Measurements from ENCODE around the gene CTDSPL2. TPM values are rescaled to one million over a fixed set of nuclear protein-coding genes. Genes with fewer than 3 reads are reported as not detected.
"Not testable (repeated sequence)": the region's sequence is repeated elsewhere in the genome, so short reads cannot be mapped to it uniquely, and the experiment has no call there.

Gene CTDSPL2
- total RNA-seq, 1 donor from 2014 or later, result 37.2 TPM

- no peak for ATAC-seq
- intact Hi-C loops (cut with DNase I), result no loop called here
- no peaks in the 10 kb centered on the region for H3K36me3 ChIP-seq
These were observed 13.7 kb downstream of the CTDSPL2 start for GRCh38 chr15:44441095-44441501.

GRCh38 chr15:44443515-44443914 is 16.1 kb downstream of the CTDSPL2 start:
- H3K4me1 ChIP-seq, result no peaks in the 10 kb centered on the region
- intact Hi-C loops (cut with DNase I), result no loop called here
- no peak for TF ChIP-seq CTCF (IDR thresholded peaks at IDR 0.05)
- no peak for DNase-seq
- H3K9me3 ChIP-seq, result no peaks in the 10 kb centered on the region
- no peaks in the 10 kb centered on the region for H3K27me3 ChIP-seq (ENCODE audit: low read depth)
- H3K4me3 ChIP-seq, result no peak overlapping the region
- H3K27ac ChIP-seq, result no peak overlapping the region
- H3K36me3 ChIP-seq, result no peaks in the 10 kb centered on the region
- no peak for ATAC-seq

More at GRCh38 chr15:44441095-44441501, 13.7 kb downstream of the CTDSPL2 start:
- TF ChIP-seq CTCF (IDR thresholded peaks at IDR 0.05), result no peak
- no peak for DNase-seq
- no peaks in the 10 kb centered on the region for H3K27me3 ChIP-seq (ENCODE audit: low read depth)
- H3K4me3 ChIP-seq, result no peak overlapping the region
- H3K9me3 ChIP-seq, result no peaks in the 10 kb centered on the region
- no peak overlapping the region for H3K27ac ChIP-seq
- H3K4me1 ChIP-seq, result no peaks in the 10 kb centered on the region

- Histone ChIP-seq H3K9me3 (no peaks in the 10 kb centered on the region), H3K27ac (no peak overlapping the region), H3K36me3 (no peaks in the 10 kb centered on the region), H3K4me3 (no peak overlapping the region), H3K27me3 (ENCODE audit: low read depth) (no peaks in the 10 kb centered on the region), H3K4me1 (no peaks in the 10 kb centered on the region)
- ATAC-seq (peak in 1 of 2 donors; percentile 32), DNase-seq (no peak)
- intact Hi-C loops (cut with DNase I), result no loop called here
- no peak for TF ChIP-seq CTCF (IDR thresholded peaks at IDR 0.05)
These were observed 20.4 kb downstream of the CTDSPL2 start for GRCh38 chr15:44447772-44448376.

GRCh38 chr15:44450172-44450571 is 22.7 kb downstream of the CTDSPL2 start:
- ATAC-seq, result no peak
- Histone ChIP-seq H3K9me3 (no peaks in the 10 kb centered on the region), H3K4me3 (no peak overlapping the region), H3K36me3 (no peaks in the 10 kb centered on the region), H3K27ac (no peak overlapping the region), H3K4me1 (no peaks in the 10 kb centered on the region), H3K27me3 (ENCODE audit: low read depth) (no peaks in the 10 kb centered on the region)
- intact Hi-C loops (cut with DNase I), result no loop called here
- no peak for TF ChIP-seq CTCF (IDR thresholded peaks at IDR 0.05)
- DNase-seq, result no peak

- H3K36me3 ChIP-seq; ATAC-seq; H3K9me3 ChIP-seq; DNase-seq; H3K27ac ChIP-seq; H3K27me3 ChIP-seq (ENCODE audit: low read depth); H3K4me3 ChIP-seq; intact Hi-C loops (cut with DNase I); H3K4me1 ChIP-seq: not testable (repeated sequence)
These were observed 26.3 kb downstream of the CTDSPL2 start for GRCh38 chr15:44453578-44454283.

GRCh38 chr15:44458429-44458828 is 31.0 kb downstream of the CTDSPL2 start:
- no peak for DNase-seq
- intact Hi-C loops (cut with DNase I), result no loop called here
- H3K27me3 ChIP-seq (ENCODE audit: low read depth), result no peaks in the 10 kb centered on the region
- no peak overlapping the region for H3K4me3 ChIP-seq
- H3K4me1 ChIP-seq, result no peaks in the 10 kb centered on the region
- TF ChIP-seq CTCF (IDR thresholded peaks at IDR 0.05), result no peak
- no peaks in the 10 kb centered on the region for H3K9me3 ChIP-seq
- no peak overlapping the region for H3K27ac ChIP-seq
- H3K36me3 ChIP-seq, result peaks cover 31% of the 10 kb centered on the region
- ATAC-seq, result no peak

All from lower lobe of right lung (tissue), 2 donors.